ENCODE results near the gene PRDM16. TPM values are rescaled to one million over a fixed set of nuclear protein-coding genes. Genes with fewer than 3 reads are reported as not detected.

The PRDM16 gene
- total and polyA plus RNA-seq, 3 donors from 2014 or later = 2.1 to 5.6 (median 4.7) TPM

- Histone ChIP-seq H3K36me3 (ENCODE audit: low read depth, missing control alignments) (no peaks in the 10 kb centered on the region), H3K27ac (no peak overlapping the region), H3K27me3 (no peaks in the 10 kb centered on the region), H3K9me3 (no peaks in the 10 kb centered on the region), H3K4me3 (no peak overlapping the region), H3K4me1 (no peaks in the 10 kb centered on the region)
- no peak for TF ChIP-seq CTCF (IDR thresholded peaks at IDR 0.05)
- TF ChIP-seq POLR2A (IDR thresholded peaks at IDR 0.05) = no peak
- 92 to 96% methylated on average over 6 to 12 of the region's 12 CpGs for WGBS, 2 donors
- intact Hi-C loops (cut with DNase I; ENCODE audit: low total_unique reads) = no loop called here
- DNase-seq = no peak
These were observed 270.9 kb downstream of the PRDM16 start for GRCh38 chr1:3339856-3340255.

- Histone ChIP-seq H3K4me3 (no peak overlapping the region), H3K4me1 (no peaks in the 10 kb centered on the region), H3K9me3 (no peaks in the 10 kb centered on the region), H3K27me3 (no peaks in the 10 kb centered on the region), H3K27ac (no peak overlapping the region), H3K36me3 (ENCODE audit: low read depth, missing control alignments) (no peaks in the 10 kb centered on the region)
- intact Hi-C loops (cut with DNase I; ENCODE audit: low total_unique reads) = no loop called here
- no peak for DNase-seq
- no peak for TF ChIP-seq POLR2A (IDR thresholded peaks at IDR 0.05)
- WGBS, 2 donors = 86 to 90% methylated on average over 17 of the region's 17 CpGs
These were observed 271.7 kb downstream of the PRDM16 start for GRCh38 chr1:3340548-3341235.

GRCh38 chr1:3341236-3341994 is 272.4 kb downstream of the PRDM16 start:
- no peaks in the 10 kb centered on the region for H3K36me3 ChIP-seq (ENCODE audit: low read depth, missing control alignments)
- no peak overlapping the region for H3K27ac ChIP-seq
- intact Hi-C loops (cut with DNase I; ENCODE audit: low total_unique reads) = no loop called here
- H3K27me3 ChIP-seq = no peaks in the 10 kb centered on the region
- H3K4me3 ChIP-seq = no peak overlapping the region
- TF ChIP-seq POLR2A (IDR thresholded peaks at IDR 0.05) = no peak
- no peak for TF ChIP-seq CTCF (IDR thresholded peaks at IDR 0.05)
- 91 to 94% methylated on average over 22 to 26 of the region's 26 CpGs for WGBS, 2 donors
- H3K9me3 ChIP-seq = no peaks in the 10 kb centered on the region
- no peaks in the 10 kb centered on the region for H3K4me1 ChIP-seq
- no peak for DNase-seq

- H3K9me3 ChIP-seq = no peaks in the 10 kb centered on the region
- H3K27ac ChIP-seq = no peak overlapping the region
- TF ChIP-seq CTCF (IDR thresholded peaks at IDR 0.05) (no peak), POLR2A (IDR thresholded peaks at IDR 0.05) (no peak)
- no peaks in the 10 kb centered on the region for H3K27me3 ChIP-seq
- 81 to 97% methylated on average over 5 of the region's 5 CpGs for WGBS, 2 donors
- intact Hi-C loops (cut with DNase I; ENCODE audit: low total_unique reads) = no loop called here
- H3K4me3 ChIP-seq = no peak overlapping the region
- no peak for DNase-seq
- H3K4me1 ChIP-seq = peaks cover 3% of the 10 kb centered on the region
- no peaks in the 10 kb centered on the region for H3K36me3 ChIP-seq (ENCODE audit: low read depth, missing control alignments)
These were observed 274.0 kb downstream of the PRDM16 start for GRCh38 chr1:3342960-3343359.

- DNase-seq = no peak
- H3K9me3 ChIP-seq = no peaks in the 10 kb centered on the region
- H3K27me3 ChIP-seq = no peaks in the 10 kb centered on the region
- H3K4me3 ChIP-seq = no peak overlapping the region
- no peak overlapping the region for H3K27ac ChIP-seq
- TF ChIP-seq POLR2A (IDR thresholded peaks at IDR 0.05) (no peak), CTCF (IDR thresholded peaks at IDR 0.05) (no peak)
- H3K4me1 ChIP-seq = peaks cover 14% of the 10 kb centered on the region
- no peaks in the 10 kb centered on the region for H3K36me3 ChIP-seq (ENCODE audit: low read depth, missing control alignments)
- intact Hi-C loops (cut with DNase I; ENCODE audit: low total_unique reads) = no loop called here
These were observed 275.4 kb downstream of the PRDM16 start for GRCh38 chr1:3344395-3344794.

Measured in testis (tissue), 3 donors.